GM19193 (cell line): ENCODE measurements around the gene LRRC73.

Experiments
- POLR2A ChIP-seq: IDR thresholded peaks from 4 replicates; pipeline ENCODE4 v1.6.1; 2011; ENCODE audit not compliant: insufficient read depth, insufficient read length; ENCODE audit errors: extremely low read depth

The LRRC73 gene

DNA sequence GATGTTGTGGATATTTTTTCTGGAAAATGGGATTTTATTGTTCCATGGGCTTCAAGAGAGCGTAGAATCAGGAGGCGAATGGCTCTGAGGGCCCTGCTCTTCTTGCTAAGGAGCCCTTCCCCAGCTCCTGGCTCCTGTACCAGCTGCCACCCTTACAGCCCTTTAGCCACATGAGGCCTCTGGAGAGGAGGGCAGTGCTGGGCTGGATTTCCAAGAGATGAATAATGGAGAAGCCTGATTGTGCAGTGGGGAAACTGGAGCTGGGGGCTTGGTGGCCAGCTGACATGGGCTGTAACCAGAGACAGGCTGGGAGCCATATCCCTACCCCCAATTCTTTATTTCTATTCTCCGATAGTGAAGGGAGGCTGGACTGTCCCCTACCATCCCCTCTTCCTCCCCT is 9.2 kb downstream of the LRRC73 start:
- no peak for TF ChIP-seq POLR2A

DNA sequence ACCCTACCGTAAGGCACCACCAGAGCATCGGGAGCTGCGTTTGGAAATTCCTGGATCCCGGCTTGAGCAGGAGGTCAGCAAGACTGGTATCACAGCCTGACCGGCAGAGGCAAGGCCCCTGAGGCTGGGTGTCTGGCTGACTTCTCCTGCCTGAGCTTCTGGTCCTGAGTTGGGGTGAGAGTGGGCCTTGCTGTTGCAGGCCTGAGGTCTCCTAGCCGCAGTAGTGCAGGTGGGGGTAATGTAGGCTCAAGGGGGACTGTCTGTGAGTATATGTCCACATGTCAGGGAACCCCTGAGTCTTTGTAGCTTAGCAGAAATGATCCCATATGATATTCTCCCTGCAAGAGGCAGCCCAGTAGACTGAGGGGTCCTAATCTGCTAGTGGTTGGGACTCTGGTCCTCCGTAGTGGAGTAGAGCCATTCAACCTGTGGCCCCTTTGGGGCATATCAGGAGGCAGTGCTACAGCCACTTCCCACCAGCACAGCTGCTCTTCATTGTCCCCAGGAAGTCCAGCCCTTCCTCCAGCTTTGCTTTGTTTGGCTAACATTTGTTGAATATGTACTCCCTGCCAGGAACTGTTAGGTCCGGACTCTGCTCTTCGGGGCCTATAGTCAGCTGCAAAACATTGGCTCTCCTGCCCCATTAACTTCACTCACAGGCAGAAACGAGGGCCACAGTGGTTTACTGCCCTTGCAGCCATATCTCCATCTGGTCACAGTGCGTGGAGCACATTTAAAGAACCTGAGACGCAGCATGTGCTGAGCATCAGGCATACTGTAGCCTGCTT is 10.9 kb downstream of the LRRC73 start:
- TF ChIP-seq POLR2A, result no peak

DNA sequence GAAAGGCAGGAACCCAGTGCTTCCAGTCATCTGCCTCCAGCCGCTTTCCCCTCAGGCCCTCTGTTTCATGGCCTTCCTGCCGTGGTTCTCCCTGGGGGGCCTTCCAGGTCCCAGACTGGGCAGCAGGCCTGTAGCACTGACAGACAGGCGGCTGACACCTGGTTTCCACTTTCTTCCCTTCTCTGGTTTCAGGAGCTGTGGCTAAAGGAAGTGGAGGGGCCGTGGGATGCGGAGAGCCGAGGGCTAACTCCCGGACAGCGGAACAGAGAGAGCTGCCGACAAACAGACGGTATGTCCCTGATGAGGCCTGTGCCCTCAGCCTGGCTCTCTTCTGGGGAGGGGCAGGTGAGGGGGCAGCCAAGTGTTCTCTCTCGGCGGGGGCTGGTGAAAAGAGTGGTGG is 12.5 kb downstream of the LRRC73 start:
- TF ChIP-seq POLR2A, result no peak

DNA sequence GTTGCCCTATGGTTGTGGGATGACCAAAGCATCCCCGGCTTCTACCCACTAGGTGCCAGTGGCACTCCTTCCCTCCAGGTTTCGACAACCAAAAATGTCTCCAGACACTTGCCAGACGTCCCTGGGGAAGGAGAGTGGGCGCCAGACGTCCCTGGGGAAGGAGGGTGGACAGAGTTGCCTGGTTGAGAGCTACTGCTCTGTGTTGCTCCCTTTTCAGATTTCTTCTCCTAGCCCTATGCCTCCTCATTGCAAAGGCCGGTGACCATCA is 13.1 kb downstream of the LRRC73 start:
- TF ChIP-seq POLR2A, result no peak

DNA sequence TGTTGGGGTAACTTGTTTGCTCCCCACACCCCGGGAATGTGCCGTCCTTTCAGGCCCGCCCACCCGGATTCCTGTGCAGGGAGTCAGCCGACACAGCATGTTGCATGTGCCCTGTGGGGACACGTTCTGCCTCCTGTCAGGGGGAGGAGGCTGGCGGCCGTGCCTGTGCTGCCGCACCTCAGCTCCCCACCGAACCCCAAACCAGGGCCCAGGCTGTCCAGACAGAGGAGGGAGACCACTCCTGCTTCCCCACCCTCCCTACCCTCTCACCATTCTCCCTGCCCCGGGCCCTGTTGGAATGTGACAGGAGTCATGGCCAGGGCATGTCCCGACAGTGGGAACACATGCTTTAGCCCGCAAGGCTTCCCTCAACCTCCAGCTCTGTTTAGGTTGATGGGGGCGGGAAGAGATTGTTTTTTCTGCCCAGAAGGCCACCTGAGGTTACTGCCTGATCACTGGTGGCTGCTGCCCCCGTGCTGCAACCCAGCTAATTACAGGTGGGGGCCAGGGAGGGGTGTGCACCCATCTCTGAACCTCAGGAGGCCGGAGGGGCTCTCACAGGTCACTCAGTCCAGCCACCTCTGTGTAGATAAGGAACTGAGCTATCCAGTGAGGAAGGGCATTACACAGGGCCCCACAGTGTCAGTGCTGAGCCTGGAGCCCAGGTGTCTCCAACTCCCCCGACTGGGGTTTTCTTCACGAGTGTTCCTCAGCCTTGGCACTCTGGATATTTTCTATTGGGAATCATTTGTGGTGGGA is 13.6 kb downstream of the LRRC73 start:
- TF ChIP-seq POLR2A, result no peak

DNA sequence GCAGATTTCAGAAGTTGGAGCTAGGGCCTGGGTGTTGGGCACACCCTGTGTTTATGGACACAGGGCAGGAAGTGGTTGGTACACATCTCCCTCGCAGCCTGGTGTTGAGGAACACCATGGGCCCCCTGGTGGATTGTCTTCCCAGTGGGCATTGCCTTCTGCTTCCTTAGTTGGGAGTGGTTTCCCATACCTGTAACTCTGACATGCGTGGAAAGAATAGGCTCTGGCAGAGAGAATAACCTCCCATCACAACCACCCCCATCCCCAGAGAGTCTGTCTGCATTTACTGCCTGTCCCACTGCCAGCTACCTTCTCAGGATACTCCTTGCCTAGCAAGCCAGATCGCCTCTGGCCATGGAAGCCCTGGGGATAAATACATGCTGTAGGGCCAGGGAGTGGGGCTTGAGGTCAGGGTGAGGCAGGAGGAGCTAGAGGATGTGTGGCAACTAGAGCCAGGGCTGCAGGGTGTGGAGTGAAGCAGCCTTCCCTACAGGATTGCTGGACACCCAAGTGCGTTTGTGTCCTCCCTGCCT is 14.7 kb downstream of the LRRC73 start:
- no peak for TF ChIP-seq POLR2A

DNA sequence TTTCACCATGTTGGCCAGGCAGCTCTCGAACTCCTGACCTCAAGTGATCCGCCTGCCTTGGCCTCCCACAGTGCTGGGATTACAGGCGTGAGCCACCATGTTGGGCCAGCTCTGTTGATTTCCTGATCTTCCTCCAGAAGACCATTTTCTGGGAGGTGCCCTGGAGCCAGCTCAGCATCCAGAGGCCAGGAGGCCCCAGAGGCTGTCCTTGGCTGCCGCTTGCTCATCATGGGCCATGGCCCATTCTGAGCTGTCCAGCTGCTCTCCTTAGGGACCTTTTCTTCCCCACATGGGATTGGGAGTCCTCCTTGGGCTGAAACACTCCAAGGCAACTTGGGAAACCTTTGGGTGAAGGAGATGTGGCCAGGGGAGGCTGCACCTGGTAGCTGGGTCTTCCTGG is 15.4 kb downstream of the LRRC73 start:
- TF ChIP-seq POLR2A, result no peak

DNA sequence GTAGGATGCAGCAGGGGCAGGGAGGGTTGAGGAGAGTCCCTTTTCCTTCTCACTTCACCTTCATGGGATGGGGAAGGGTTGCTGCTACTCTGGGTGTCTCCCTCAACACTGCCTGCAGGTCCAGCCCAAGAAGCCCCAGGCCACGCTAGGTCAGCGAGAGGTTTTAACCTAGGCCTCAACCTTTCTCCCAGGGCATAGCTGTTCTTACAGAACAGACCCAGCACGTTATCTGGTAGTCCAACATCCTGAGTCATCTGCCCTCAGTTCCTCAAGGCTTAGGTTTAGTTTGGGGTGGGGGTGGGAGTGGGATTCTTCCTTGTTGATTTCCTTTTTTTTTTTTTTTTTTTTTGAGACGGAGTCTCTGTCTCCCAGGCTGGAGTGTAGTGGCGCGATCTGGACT is 15.8 kb downstream of the LRRC73 start:
- no peak for TF ChIP-seq POLR2A

DNA sequence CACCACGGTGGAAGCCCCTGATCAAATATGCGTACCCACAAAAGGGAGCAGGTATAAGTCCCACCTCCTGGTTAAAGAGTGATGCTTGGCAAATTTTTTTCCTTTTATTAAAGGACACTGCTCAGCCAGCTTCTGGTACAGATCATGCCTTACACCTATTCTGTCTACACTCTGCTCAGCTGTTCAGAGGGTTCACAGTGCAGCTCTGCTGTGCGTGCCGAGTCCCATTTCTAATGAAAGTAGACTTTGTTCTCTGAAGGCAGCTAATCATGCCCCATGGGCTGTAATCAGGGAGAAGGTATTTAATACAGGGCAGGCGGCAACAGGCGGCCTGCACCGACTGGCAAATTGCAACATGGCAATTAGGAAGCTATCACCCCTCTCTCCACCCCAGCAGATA is 16.3 kb downstream of the LRRC73 start:
- TF ChIP-seq POLR2A, result no peak

DNA sequence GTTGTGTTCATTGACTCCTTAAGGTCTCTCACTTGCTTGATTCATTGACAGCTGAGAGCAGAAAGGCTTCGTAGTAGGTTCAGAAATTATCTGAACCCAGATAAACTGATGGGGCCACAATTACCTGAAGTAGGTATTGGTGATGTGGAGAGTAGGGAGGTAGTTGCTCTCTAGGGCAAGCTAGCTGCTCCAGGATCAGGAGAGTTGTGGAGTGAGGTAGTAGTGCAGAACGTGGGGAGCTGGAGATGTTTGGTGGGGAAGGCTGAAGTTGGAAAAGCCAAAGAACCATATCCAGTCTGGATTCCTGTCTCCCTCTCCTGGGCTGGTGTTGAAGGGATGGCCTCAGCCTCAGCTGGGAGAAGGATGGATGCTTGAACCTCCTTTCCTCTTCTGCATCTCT is 16.9 kb downstream of the LRRC73 start:
- no peak for TF ChIP-seq POLR2A

DNA sequence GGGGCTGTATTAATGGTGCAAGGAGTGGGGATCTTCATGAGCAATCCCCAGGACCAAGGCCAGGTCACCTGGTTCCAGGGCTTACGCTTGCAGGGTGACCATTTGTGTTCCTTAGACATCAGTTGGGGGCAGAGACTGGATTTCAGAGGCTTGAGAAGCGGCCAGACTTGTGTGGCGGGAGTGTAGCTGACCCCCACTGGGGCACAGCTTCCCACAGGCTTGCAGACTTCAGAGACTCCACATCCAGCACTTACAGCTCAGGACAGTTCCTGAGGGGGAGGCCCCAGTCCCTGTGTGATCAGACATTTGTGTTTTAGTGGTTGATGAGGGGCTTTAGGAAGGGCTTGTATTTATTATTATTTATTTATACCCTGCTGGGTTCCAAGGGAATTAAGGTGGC is 17.5 kb downstream of the LRRC73 start:
- TF ChIP-seq POLR2A, result no peak

DNA sequence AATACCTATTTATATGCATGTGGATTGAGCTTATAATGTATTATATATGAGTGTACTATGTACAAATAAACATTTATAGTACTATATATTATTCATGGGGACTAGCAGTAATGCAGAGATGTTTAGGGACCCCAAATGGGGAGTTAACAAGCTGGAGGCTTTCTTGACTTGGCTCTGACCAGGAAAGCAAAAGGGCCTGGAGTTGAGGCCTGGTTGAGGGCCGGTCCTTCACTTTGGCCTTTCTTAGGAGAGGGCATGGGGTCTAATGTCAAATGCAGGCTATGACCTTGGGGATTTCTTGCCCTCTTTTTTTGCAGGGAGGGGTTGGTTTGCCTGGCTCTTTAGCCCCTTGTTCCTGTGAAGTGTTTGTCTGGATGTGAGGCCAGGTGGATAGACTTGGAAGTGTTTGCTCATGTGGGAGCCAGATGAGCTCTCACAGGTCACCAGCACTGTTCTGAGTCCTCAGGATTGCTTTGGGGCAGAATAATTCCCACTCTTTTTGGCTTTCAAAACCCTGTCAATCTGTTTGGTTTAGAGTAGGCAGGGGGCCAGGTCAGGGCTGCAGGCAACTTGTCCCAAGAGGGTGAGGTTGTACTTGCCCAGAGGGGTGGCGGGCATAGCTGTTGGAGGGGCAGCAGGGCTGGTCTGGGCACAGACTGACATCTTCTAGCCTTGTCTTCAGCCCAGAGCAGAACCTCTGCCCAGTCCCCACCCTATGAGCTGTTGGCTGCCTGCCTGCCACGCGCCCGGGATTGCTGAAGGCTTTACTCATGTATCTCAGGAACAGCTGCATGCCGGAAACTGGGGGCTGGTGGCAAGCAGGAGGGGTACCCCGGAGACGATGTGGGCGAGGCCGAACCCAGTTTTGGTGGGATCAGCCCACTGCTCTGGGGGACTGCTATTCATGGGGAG is 18.1 kb downstream of the LRRC73 start:
- no peak for TF ChIP-seq POLR2A

DNA sequence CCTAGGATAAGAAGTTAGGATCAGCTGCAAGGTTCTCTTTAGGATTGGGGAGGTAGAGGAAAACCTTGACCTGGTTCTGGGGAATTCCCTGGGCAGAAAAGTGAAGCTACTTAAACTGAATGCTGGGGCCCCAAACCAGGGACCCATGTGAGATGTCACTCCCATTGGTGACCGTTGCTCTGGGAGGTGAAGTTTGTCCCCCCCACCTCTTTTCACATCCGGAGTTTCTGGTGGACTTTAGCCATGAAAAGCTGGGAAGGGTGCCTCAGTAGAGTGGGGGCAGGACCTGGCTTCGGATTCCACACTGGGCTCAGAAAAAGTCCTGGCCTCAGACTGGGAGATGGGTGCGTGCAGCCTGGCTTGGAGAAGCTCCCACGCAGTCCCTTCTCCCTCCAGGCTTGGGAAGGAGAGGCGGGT is 19.6 kb downstream of the LRRC73 start:
- TF ChIP-seq POLR2A, result no peak

DNA sequence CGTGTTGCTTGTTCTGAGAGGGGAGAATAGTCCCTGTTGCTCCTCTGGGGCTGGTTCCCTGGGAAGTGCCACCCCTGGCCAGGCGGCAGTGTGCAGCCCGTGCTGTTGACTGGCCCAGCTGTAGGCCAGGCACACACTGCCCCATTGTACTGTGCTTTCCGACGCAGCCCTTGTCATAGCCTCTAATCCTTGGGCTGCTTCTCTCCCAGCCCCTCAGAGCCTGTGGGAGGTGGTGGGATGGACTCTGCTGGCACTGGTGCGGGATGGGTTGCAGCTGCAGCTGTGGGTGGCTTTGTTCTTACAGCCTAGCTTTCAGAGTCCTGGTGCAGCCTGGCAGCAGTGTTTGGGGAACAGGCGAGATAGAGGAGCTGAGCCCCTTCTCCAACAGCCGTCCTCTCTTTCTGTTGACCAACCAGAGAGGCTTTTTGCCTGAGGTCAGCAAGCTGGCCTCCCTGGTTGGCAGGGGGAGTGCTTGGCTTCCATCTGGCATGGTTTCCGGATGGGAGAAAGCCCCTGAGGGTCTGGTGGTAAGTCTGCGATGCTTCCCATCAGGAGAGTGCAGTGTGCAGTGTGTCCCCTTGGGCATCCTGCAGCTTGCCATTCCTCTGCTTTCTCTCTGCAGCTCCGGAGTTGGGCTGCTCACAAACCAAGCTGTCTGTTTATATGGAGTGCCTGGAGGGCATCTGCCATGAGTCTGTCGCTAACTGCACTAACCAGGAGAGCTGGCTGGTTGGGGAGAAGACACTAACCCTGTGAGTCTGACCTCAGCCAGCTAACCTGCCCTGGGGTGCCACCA is 20.7 kb downstream of the LRRC73 start:
- TF ChIP-seq POLR2A, result no peak
